Esophagus squamous epithelium (tissue), 5 donors: Measurements from ENCODE around the gene PXYLP1. TPM values are rescaled to one million over a fixed set of nuclear protein-coding genes. Genes with fewer than 3 reads are reported as not detected.
"Not testable (repeated sequence)": the region's sequence is repeated elsewhere in the genome, so short reads cannot be mapped to it uniquely, and the experiment has no call there.

ENCODE experiments used
- DNase-seq: peaks from one replicate; lab custom pipeline; 2025; lab: John Stamatoyannopoulos, UW
- H3K27ac ChIP-seq, 4 donors: fragments of 200-600 bp; sonication (generic); one replicate each; pipeline ENCODE4 v1.5.1; 2016 to 2019; ENCODE audit warnings: mild to moderate bottlenecking in 1 of 4
- H3K27me3 ChIP-seq, 4 donors: fragments of 200-600 bp; sonication (generic); 1 replicate in 3 of 4; 2 replicates in 1 of 4; pipeline versions ENCODE4 v1.5.1 to v1.6.0; 2017 to 2021; ENCODE audit warnings: antibody characterized with exemption in 1 of 4
- H3K36me3 ChIP-seq, 3 donors: fragments of 200-600 bp; sonication (generic); one replicate each; pipeline ENCODE4 v1.5.1; 2016 to 2019
- H3K4me1 ChIP-seq, 3 donors: fragments of 200-600 bp; sonication (generic); one replicate each; pipeline ENCODE4 v1.5.1; 2017 to 2019
- H3K4me3 ChIP-seq, 4 donors: fragments of 200-600 bp; sonication (generic); 1 replicate in 3 of 4; 2 replicates in 1 of 4; pipeline ENCODE4 v1.5.1; 2016 to 2019; ENCODE audit warnings: mild to moderate bottlenecking in 2 of 4, moderate library complexity in 1 of 4
- H3K9me3 ChIP-seq, 3 donors: fragments of 200-600 bp; sonication (generic); one replicate each; pipeline ENCODE4 v1.5.1; 2016 to 2019
- CTCF ChIP-seq, 6 experiments: fragments of 450-650 bp in 4 of 6; fragments of 200-600 bp in 2 of 6; sonication (generic) in 2 of 6; IDR thresholded peaks; one replicate each; pipeline ENCODE4 v1.5.1; 2016 to 2019; ENCODE audit warnings: antibody characterized with exemption in 6 of 6, mild to moderate bottlenecking in 4 of 6, moderate library complexity in 4 of 6
- POLR2A ChIP-seq, 4 donors: fragments of 450-650 bp; IDR thresholded peaks; one replicate each; pipeline ENCODE4 v1.6.1; 2017; ENCODE audit warnings: antibody characterized with exemption in 4 of 4, mild to moderate bottlenecking in 4 of 4, moderate library complexity in 3 of 4
- WGBS, 2 donors: methylation state at CpG; one replicate each; pipeline ENCODE4 v1.1.5; 2018; 5-methylcytosine and 5-hydroxymethylcytosine counted together
- intact Hi-C: fragments of 100-400 bp; cut with DNase I; formaldehyde crosslinking; loops from one replicate; pipeline ENCODE4 v1.15.0; 2022
- total RNA-seq, 4 donors: library from RNA; depleted of rRNA; stranded (reverse); fragments of >200 nt; gene quantifications; one replicate each; pipeline ENCODE4 v1.1.0, GENCODE V29; 2016
- donor health status: DM: yes; HTN: yes; CAD: no.

PXYLP1 gene
- total RNA-seq, 4 donors from 2014 or later, result 2.9 to 7.8 (median 4.1) TPM

GRCh38 chr3:141204343-141204742 lies 27.3 kb upstream of the PXYLP1 start:
- intact Hi-C loops, result no loop called here
- H3K36me3 ChIP-seq, result no peaks in the 10 kb centered on the region
- H3K27me3 ChIP-seq, result peaks cover 0 to 8% (median 0%) of the 10 kb centered on the region in 4 donors
- 74% methylated on average over 3 to 4 of the region's 4 CpGs for WGBS, 2 donors
- TF ChIP-seq POLR2A (IDR thresholded peaks at IDR 0.05), result no peak
- no peak for TF ChIP-seq CTCF (IDR thresholded peaks at IDR 0.05)
- H3K9me3 ChIP-seq, result no peaks in the 10 kb centered on the region
- no peak for DNase-seq
- no peak overlapping the region for H3K4me3 ChIP-seq
- H3K4me1 ChIP-seq, result no peaks in the 10 kb centered on the region
- H3K27ac ChIP-seq, result no peak overlapping the region

- DNase-seq, H3K4me3 ChIP-seq, H3K36me3 ChIP-seq, H3K27me3 ChIP-seq, intact Hi-C loops, H3K27ac ChIP-seq, H3K4me1 ChIP-seq, H3K9me3 ChIP-seq: not testable (repeated sequence)
- WGBS, 2 donors, result 65 to 91% methylated on average over 1 of the region's 1 CpG
Observed at GRCh38 chr3:141211306-141211705, 20.3 kb upstream of the PXYLP1 start.

- no peaks in the 10 kb centered on the region for H3K4me1 ChIP-seq
- no peak overlapping the region for H3K27ac ChIP-seq
- H3K36me3 ChIP-seq, result no peaks in the 10 kb centered on the region
- no peaks in the 10 kb centered on the region for H3K27me3 ChIP-seq
- DNase-seq, result no peak
- intact Hi-C loops, result no loop called here
- TF ChIP-seq CTCF (IDR thresholded peaks at IDR 0.05), result no peak
- no peak for TF ChIP-seq POLR2A (IDR thresholded peaks at IDR 0.05)
- H3K4me3 ChIP-seq, result no peak overlapping the region
- peaks cover 0 to 9% (median 6%) of the 10 kb centered on the region in 3 donors for H3K9me3 ChIP-seq
- WGBS, 2 donors, result 73 to 83% methylated on average over 1 to 2 of the region's 2 CpGs
Observed at GRCh38 chr3:141212101-141212500, 19.5 kb upstream of the PXYLP1 start.

GRCh38 chr3:141212555-141212954 lies 19.1 kb upstream of the PXYLP1 start:
- TF ChIP-seq CTCF (IDR thresholded peaks at IDR 0.05) (no peak), POLR2A (IDR thresholded peaks at IDR 0.05) (no peak)
- Histone ChIP-seq H3K4me3 (no peak overlapping the region), H3K27me3 (no peaks in the 10 kb centered on the region), H3K36me3 (no peaks in the 10 kb centered on the region), H3K27ac (no peak overlapping the region), H3K9me3 (peaks cover 0 to 9% (median 6%) of the 10 kb centered on the region in 3 donors), H3K4me1 (no peaks in the 10 kb centered on the region)
- intact Hi-C loops, result no loop called here
- no peak for DNase-seq

GRCh38 chr3:141216975-141217374 lies 14.7 kb upstream of the PXYLP1 start:
- Histone ChIP-seq H3K27me3 (no peaks in the 10 kb centered on the region), H3K9me3 (peaks cover 0 to 9% (median 6%) of the 10 kb centered on the region in 3 donors), H3K36me3 (no peaks in the 10 kb centered on the region), H3K27ac (no peak overlapping the region), H3K4me1 (no peaks in the 10 kb centered on the region), H3K4me3 (no peak overlapping the region)
- DNase-seq, result no peak
- intact Hi-C loops, result no loop called here
- 61 to 66% methylated on average over 2 of the region's 2 CpGs for WGBS, 2 donors
- no peak for TF ChIP-seq POLR2A (IDR thresholded peaks at IDR 0.05)
- TF ChIP-seq CTCF (IDR thresholded peaks at IDR 0.05), result no peak

GRCh38 chr3:141217389-141217788 lies 14.2 kb upstream of the PXYLP1 start:
- Histone ChIP-seq H3K27ac (no peak overlapping the region), H3K4me1 (no peaks in the 10 kb centered on the region), H3K4me3 (no peak overlapping the region), H3K9me3 (peaks cover 0 to 5% (median 5%) of the 10 kb centered on the region in 3 donors), H3K27me3 (no peaks in the 10 kb centered on the region), H3K36me3 (no peaks in the 10 kb centered on the region)
- 76 to 77% methylated on average over 2 of the region's 2 CpGs for WGBS, 2 donors
- intact Hi-C loops, result no loop called here
- DNase-seq, result no peak
- TF ChIP-seq CTCF (IDR thresholded peaks at IDR 0.05) (no peak), POLR2A (IDR thresholded peaks at IDR 0.05) (no peak)
